Measurements from ENCODE around the gene LTBR. TPM values are rescaled to one million over a fixed set of nuclear protein-coding genes. Genes with fewer than 3 reads are reported as not detected.

LTBR gene
- total RNA-seq, 1 donor from 2014 or later: 2.8 TPM

GRCh38 chr12:6382982-6383381, 980 bp upstream of the LTBR start:
- Histone ChIP-seq H3K9ac (ENCODE audit: low read length) (no peak overlapping the region), H3K4me1 (ENCODE audit: insufficient read depth, low read length) (peaks cover 17% of the 10 kb centered on the region), H3K9me3 (ENCODE audit: insufficient read depth, low read depth, low read length) (no peaks in the 10 kb centered on the region), H4K20me1 (ENCODE audit: insufficient read depth, low read length) (no peaks in the 10 kb centered on the region), H3K27me3 (ENCODE audit: insufficient read depth, low read length) (no peaks in the 10 kb centered on the region), H3K4me3 (ENCODE audit: insufficient read depth, low read depth, low read length) (no peak overlapping the region), H3K27ac (ENCODE audit: low read depth, low read length) (no peak overlapping the region), H2AFZ (ENCODE audit: low read depth, low read length) (no peak overlapping the region), H3K36me3 (ENCODE audit: insufficient read depth, low read length) (no peaks in the 10 kb centered on the region), H3K79me2 (ENCODE audit: insufficient read depth, low read length) (peaks cover 8% of the 10 kb centered on the region), H3K4me2 (ENCODE audit: low read length) (no peak overlapping the region)
- no peaks in the 10 kb centered on the region for H3K4me1 Mint-ChIP-seq (ENCODE audit: low read depth, unreplicated experiment)
- TF ChIP-seq CTCF (IDR thresholded peaks at IDR 0.05; ENCODE audit: insufficient read depth, low read depth, low read length) (no peak), EZH2 (IDR thresholded peaks at IDR 0.05; ENCODE audit: insufficient read depth, low read length) (no peak)
- no peak overlapping the region for H3K4me3 Mint-ChIP-seq (ENCODE audit: unreplicated experiment)
- H3K27ac Mint-ChIP-seq (ENCODE audit: unreplicated experiment): no peak overlapping the region
- H3K27me3 Mint-ChIP-seq (ENCODE audit: low read depth, unreplicated experiment): peaks cover 26% of the 10 kb centered on the region
- no peaks in the 10 kb centered on the region for H3K9me3 Mint-ChIP-seq (ENCODE audit: unreplicated experiment)
- FAIRE-seq (no peak), DNase-seq (ENCODE audit: low read depth) (no peak)
- H3K36me3 Mint-ChIP-seq (ENCODE audit: low read depth, unreplicated experiment): no peaks in the 10 kb centered on the region

- H3K27me3 Mint-ChIP-seq (ENCODE audit: low read depth, unreplicated experiment): peaks cover 35% of the 10 kb centered on the region
- no peaks in the 10 kb centered on the region for H3K36me3 ChIP-seq (ENCODE audit: insufficient read depth, low read length)
Measured at GRCh38 chr12:6384499-6385436, 806 bp downstream of the LTBR start.

More at GRCh38 chr12:6384499-6385436, 806 bp downstream of the LTBR start:
- Histone ChIP-seq H3K27me3 (ENCODE audit: insufficient read depth, low read length) (no peaks in the 10 kb centered on the region), H3K27ac (ENCODE audit: low read depth, low read length) (peak overlapping the region; percentile 50), H3K4me2 (ENCODE audit: low read length) (peak overlapping the region; percentile 80), H3K4me3 (ENCODE audit: insufficient read depth, low read depth, low read length) (peak overlapping the region; percentile 32), H3K9me3 (ENCODE audit: insufficient read depth, low read depth, low read length) (no peaks in the 10 kb centered on the region), H3K79me2 (ENCODE audit: insufficient read depth, low read length) (peaks cover 8% of the 10 kb centered on the region), H3K9ac (ENCODE audit: low read length) (peak overlapping the region; percentile 75), H2AFZ (ENCODE audit: low read depth, low read length) (peak overlapping the region; percentile 85), H3K4me1 (ENCODE audit: insufficient read depth, low read length) (peaks cover 17% of the 10 kb centered on the region), H4K20me1 (ENCODE audit: insufficient read depth, low read length) (no peaks in the 10 kb centered on the region)
- Mint-ChIP-seq H3K4me1 (ENCODE audit: low read depth, unreplicated experiment) (no peaks in the 10 kb centered on the region), H3K27ac (ENCODE audit: unreplicated experiment) (no peak overlapping the region), H3K9me3 (ENCODE audit: unreplicated experiment) (no peaks in the 10 kb centered on the region), H3K4me3 (ENCODE audit: unreplicated experiment) (no peak overlapping the region), H3K36me3 (ENCODE audit: low read depth, unreplicated experiment) (no peaks in the 10 kb centered on the region)
- DNase-seq (ENCODE audit: low read depth) (no peak), FAIRE-seq (no peak)
- no peak for TF ChIP-seq CTCF (IDR thresholded peaks at IDR 0.05; ENCODE audit: insufficient read depth, low read depth, low read length)
- TF ChIP-seq EZH2 (IDR thresholded peaks at IDR 0.05; ENCODE audit: insufficient read depth, low read length): no peak
